A549 (cell line): ENCODE data around the gene NAPA. TPM values are rescaled to one million over a fixed set of nuclear protein-coding genes. Genes with fewer than 3 reads are reported as not detected.

Experiments
- ATAC-seq, 2 experiments: fragments of 200-7000 bp in 1 of 2; fragments of >200 bp in 1 of 2; cut with Nextera tagmentation in 1 of 2; cut with Tn5 transposase in 1 of 2; 3 replicates each; pipeline versions ENCODE4 v1.8.0 to v1.9.1; 2018 to 2020; ENCODE audit warnings: mild to moderate bottlenecking in 1 of 2, moderate library complexity in 1 of 2
- CTCF ChIA-PET: fragments of 300-600 bp; sonication (Branson Sonifier 250); formaldehyde crosslinking; extraction: SDS; loops from one replicate; lab custom pipeline; 2021; ENCODE audit warnings: antibody characterized with exemption, inconsistent platforms; lab: Yijun Ruan, JAX
- POLR2A ChIA-PET: fragments of 350-600 bp; formaldehyde crosslinking; extraction: SDS; loops from one replicate; lab custom pipeline; 2021; ENCODE audit warnings: antibody characterized with exemption, inconsistent platforms; lab: Yijun Ruan, JAX
- DNase-seq, 2 experiments: peaks; one replicate each; pipeline versions ENCODE4 v3.0.0 to v3.0.0-alpha.2; 2011 to 2016; ENCODE audit warnings: low read depth in 1 of 2, low spot score in 1 of 2
- FAIRE-seq: peaks from 2 replicates; lab custom pipeline; 2011; peaks lifted over from hg19 to GRCh38; lab: Jason Lieb, UNC
- H3K27ac ChIP-seq, 2 experiments: fragments of >200 bp; sonication (Bioruptor Twin); formaldehyde crosslinking; 3 replicates each; pipeline ENCODE4 v1.5.1; 2016 to 2017
- H3K4me1 ChIP-seq: fragments of >200 bp; sonication (Bioruptor Twin); formaldehyde crosslinking; 3 replicates; pipeline ENCODE4 v1.6.1; 2016
- H3K4me2 ChIP-seq: fragments of >200 bp; sonication (Bioruptor Twin); formaldehyde crosslinking; 3 replicates; pipeline ENCODE4 v1.6.1; 2016
- H3K4me3 ChIP-seq: fragments of >200 bp; sonication (Bioruptor Twin); formaldehyde crosslinking; 3 replicates; pipeline ENCODE4 v1.5.1; 2016
- H3K9me3 ChIP-seq: fragments of >200 bp; sonication (Bioruptor Twin); formaldehyde crosslinking; 3 replicates; pipeline ENCODE4 v1.6.1; 2016
- BCL3 ChIP-seq: fragments of >200 bp; sonication (Bioruptor Twin); formaldehyde crosslinking; IDR thresholded peaks from 3 replicates; pipeline ENCODE4 v1.6.1; 2016
- CHD4 ChIP-seq: fragments of 200-600 bp; sonication (generic); IDR thresholded peaks from 2 replicates; pipeline ENCODE4 v1.6.1; 2016; ENCODE audit warnings: antibody characterized with exemption, mild to moderate bottlenecking, borderline replicate concordance
- EHF ChIP-seq: fragments of 250-450 bp; sonication (Bioruptor Pico); IDR thresholded peaks from 2 replicates; pipeline ENCODE4 v1.5.0; 2020; ENCODE audit warnings: mild to moderate bottlenecking
- EHMT2 ChIP-seq: fragments of 200-600 bp; sonication (generic); IDR thresholded peaks from 2 replicates; pipeline ENCODE4 v1.6.1; 2016; ENCODE audit warnings: antibody characterized with exemption, low read depth, mild to moderate bottlenecking, moderate library complexity
- ELK1 ChIP-seq: fragments of 150-350 bp; IDR thresholded peaks from 2 replicates; pipeline ENCODE4 v1.6.1; 2014; ENCODE audit warnings: low read depth, mild to moderate bottlenecking, low read length
- EP300 ChIP-seq, 2 experiments: fragments of >200 bp; sonication (Bioruptor Twin); formaldehyde crosslinking; IDR thresholded peaks; 2 replicates in 1 of 2; 3 replicates in 1 of 2; pipeline ENCODE4 v1.6.1; 2016 to 2017
- FOSL2 ChIP-seq, 2 experiments: fragments of 450-650 bp in 1 of 2; fragments of >200 bp in 1 of 2; sonication (Bioruptor Twin) in 1 of 2; formaldehyde crosslinking; IDR thresholded peaks; 2 replicates each; pipeline versions ENCODE4 v1.5.0 to v1.6.1; 2016 to 2020; ENCODE audit warnings: mild to moderate bottlenecking in 1 of 2, moderate library complexity in 1 of 2
- HEYL ChIP-seq: fragments of 250-450 bp; sonication (Bioruptor Pico); IDR thresholded peaks from 2 replicates; pipeline ENCODE4 v1.8.0; 2021; ENCODE audit warnings: mild to moderate bottlenecking, moderate library complexity
- HOXB13 ChIP-seq: fragments of 250-450 bp; sonication (Bioruptor Pico); IDR thresholded peaks from 2 replicates; pipeline ENCODE4 v1.5.0; 2020; ENCODE audit warnings: low read depth, mild to moderate bottlenecking, moderate library complexity
- JUNB ChIP-seq: fragments of >200 bp; sonication (Bioruptor Twin); formaldehyde crosslinking; IDR thresholded peaks from 2 replicates; pipeline ENCODE4 v1.6.1; 2016
- KDM5A ChIP-seq: fragments of 200-600 bp; sonication (generic); IDR thresholded peaks from 2 replicates; pipeline ENCODE4 v1.6.1; 2016; ENCODE audit warnings: antibody characterized with exemption, mild to moderate bottlenecking
- MAX ChIP-seq: IDR thresholded peaks from 2 replicates; pipeline ENCODE4 v1.6.1; 2012
- MAZ ChIP-seq: fragments of 150-350 bp; IDR thresholded peaks from 2 replicates; pipeline ENCODE4 v1.6.1; 2014; ENCODE audit warnings: antibody characterized with exemption, low read depth, low read length, borderline replicate concordance
- NPAS2 ChIP-seq: fragments of 250-450 bp; sonication (Bioruptor Pico); IDR thresholded peaks from 2 replicates; pipeline ENCODE4 v1.8.0; 2022; ENCODE audit warnings: mild to moderate bottlenecking, moderate library complexity, borderline replicate concordance
- POLR2AphosphoS2 ChIP-seq: conservative IDR thresholded peaks from 2 replicates; pipeline ENCODE4 v1.6.1; 2012; ENCODE audit warnings: low read length, improper control_type of control experiment, inconsistent platforms
- RARB ChIP-seq: fragments of 250-450 bp; sonication (Bioruptor Pico); IDR thresholded peaks from 2 replicates; pipeline ENCODE4 v1.8.0; 2021; ENCODE audit warnings: mild to moderate bottlenecking, moderate library complexity
- SREBF2 ChIP-seq: fragments of 450-650 bp; IDR thresholded peaks from 2 replicates; pipeline ENCODE4 v1.6.1; 2014; ENCODE audit warnings: mild to moderate bottlenecking, moderate library complexity
- TFCP2L1 ChIP-seq: fragments of 250-450 bp; sonication (Bioruptor Pico); IDR thresholded peaks from 2 replicates; pipeline ENCODE4 v1.5.0; 2021; ENCODE audit warnings: mild to moderate bottlenecking
- ZNF302 ChIP-seq: fragments of 250-450 bp; sonication (Bioruptor Pico); IDR thresholded peaks from 2 replicates; pipeline ENCODE4 v1.9.0; 2021; ENCODE audit warnings: inconsistent platforms, mild to moderate bottlenecking, moderate library complexity
- ZSCAN20 ChIP-seq: fragments of 250-450 bp; sonication (Bioruptor Pico); IDR thresholded peaks from 2 replicates; pipeline ENCODE4 v1.8.0; 2022; ENCODE audit warnings: mild to moderate bottlenecking, moderate library complexity
- WGBS: methylation state at CpG from one replicate; pipeline ENCODE4 v1.1.6; 2017; ENCODE audit errors: missing lambda C conversion rate; 5-methylcytosine and 5-hydroxymethylcytosine counted together
- polyA plus RNA-seq, 4 experiments: library from polyadenylated mRNA; depleted of rRNA in 3 of 4; stranded (reverse); fragments of >200 nt; fragmentation: RNase III in 1 of 4; extraction: RNeasy Plus Mini Kit Qiagen cat#74134 plus additional on column Dnase treatment in 1 of 4; gene quantifications; 2 replicates in 3 of 4; 3 replicates in 1 of 4; pipeline ENCODE4 v1.2.3, GENCODE V29; 2011 to 2017
- TF ChIP-seq, protein P1 (sequence below): fragments of 200-600 bp; sonication (generic); IDR thresholded peaks from 2 replicates; pipeline ENCODE4 v1.6.1; 2016; ENCODE audit warnings: antibody characterized with exemption, mild to moderate bottlenecking, moderate library complexity
- TF ChIP-seq, protein P2 (sequence below): IDR thresholded peaks from 2 replicates; pipeline ENCODE4 v1.6.1; 2012; ENCODE audit warnings: low read depth, borderline replicate concordance

NAPA gene
- polyA plus RNA-seq, 2 of the 4 experiments (the other 2 are of a cell fraction), result 69.6 to 101 TPM

DNA sequence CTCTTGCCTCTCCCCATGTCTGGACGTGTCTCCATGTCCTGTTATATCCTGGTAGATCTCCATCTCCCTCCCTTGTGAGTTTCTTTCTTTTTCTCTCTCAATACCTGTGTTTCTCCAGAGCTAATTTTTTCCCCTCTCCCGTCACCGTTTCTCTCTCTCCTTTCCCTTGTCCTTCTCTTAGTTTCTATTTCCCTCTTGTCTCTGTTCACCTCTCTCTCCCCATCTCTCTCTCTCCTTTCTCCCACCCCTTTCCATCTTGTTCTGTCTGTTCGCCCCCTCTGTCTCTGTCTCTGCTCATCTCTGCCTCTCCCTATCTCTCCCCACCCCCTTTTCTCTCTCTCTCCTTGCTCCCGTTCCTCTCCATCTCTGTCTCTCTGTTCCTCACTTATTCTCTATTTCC, 56.2 kb downstream of the NAPA start:
- FAIRE-seq, result no peak
- ATAC-seq, result peak in 1 of 2 experiments; percentile 12; a peak in 1 of 6 replicates
- Histone ChIP-seq H3K27ac (no peak overlapping the region), H3K4me1 (no peaks in the 10 kb centered on the region), H3K4me2 (peak overlapping the region; percentile 36), H3K4me3 (no peak overlapping the region), H3K9me3 (peaks cover 24% of the 10 kb centered on the region)
- ChIA-PET POLR2A (interaction anchor here (0.7 kb wide), 1 partner anchor 206 kb away, joined by 5 read pairs; no protein-coding TSS in a partner anchor), CTCF (interaction anchor here (0.6 to 3.0 kb wide), 4 partner anchors 10 to 245 kb away, joined by 3 to 10 read pairs (median 7); no protein-coding TSS in a partner anchor)
- WGBS, result 3% methylated on average over 5 of the region's 5 CpGs
- no peak for TF ChIP-seq KDM5A
- no peak for TF ChIP-seq JUNB
- no peak for TF ChIP-seq MAX
- no peak for TF ChIP-seq MAZ
- no peak for TF ChIP-seq BCL3
- TF ChIP-seq TFCP2L1 (CRISPR knock-in tag), result no peak
- no peak for TF ChIP-seq EHF (CRISPR knock-in tag)
- no peak for TF ChIP-seq NPAS2 (CRISPR knock-in tag)
- no peak for TF ChIP-seq EHMT2
- TF ChIP-seq RARB (CRISPR knock-in tag), result no peak
- no peak for DNase-seq

GRCh38 chr19:47456721-47457474, 58.0 kb downstream of the NAPA start:
- POLR2A ChIA-PET, result no interaction called here
- Histone ChIP-seq H3K4me1 (no peaks in the 10 kb centered on the region), H3K4me3 (peak overlapping the region; percentile 24; the same call in 2 of the 3 replicates), H3K4me2 (peak overlapping the region; percentile 66), H3K27ac (no peak overlapping the region), H3K9me3 (peaks cover 24% of the 10 kb centered on the region)
- ATAC-seq (peak; percentile 19 to 24; a peak in 4 of 6 replicates), FAIRE-seq (no peak), DNase-seq (no peak)
- TF ChIP-seq, protein P1, sequence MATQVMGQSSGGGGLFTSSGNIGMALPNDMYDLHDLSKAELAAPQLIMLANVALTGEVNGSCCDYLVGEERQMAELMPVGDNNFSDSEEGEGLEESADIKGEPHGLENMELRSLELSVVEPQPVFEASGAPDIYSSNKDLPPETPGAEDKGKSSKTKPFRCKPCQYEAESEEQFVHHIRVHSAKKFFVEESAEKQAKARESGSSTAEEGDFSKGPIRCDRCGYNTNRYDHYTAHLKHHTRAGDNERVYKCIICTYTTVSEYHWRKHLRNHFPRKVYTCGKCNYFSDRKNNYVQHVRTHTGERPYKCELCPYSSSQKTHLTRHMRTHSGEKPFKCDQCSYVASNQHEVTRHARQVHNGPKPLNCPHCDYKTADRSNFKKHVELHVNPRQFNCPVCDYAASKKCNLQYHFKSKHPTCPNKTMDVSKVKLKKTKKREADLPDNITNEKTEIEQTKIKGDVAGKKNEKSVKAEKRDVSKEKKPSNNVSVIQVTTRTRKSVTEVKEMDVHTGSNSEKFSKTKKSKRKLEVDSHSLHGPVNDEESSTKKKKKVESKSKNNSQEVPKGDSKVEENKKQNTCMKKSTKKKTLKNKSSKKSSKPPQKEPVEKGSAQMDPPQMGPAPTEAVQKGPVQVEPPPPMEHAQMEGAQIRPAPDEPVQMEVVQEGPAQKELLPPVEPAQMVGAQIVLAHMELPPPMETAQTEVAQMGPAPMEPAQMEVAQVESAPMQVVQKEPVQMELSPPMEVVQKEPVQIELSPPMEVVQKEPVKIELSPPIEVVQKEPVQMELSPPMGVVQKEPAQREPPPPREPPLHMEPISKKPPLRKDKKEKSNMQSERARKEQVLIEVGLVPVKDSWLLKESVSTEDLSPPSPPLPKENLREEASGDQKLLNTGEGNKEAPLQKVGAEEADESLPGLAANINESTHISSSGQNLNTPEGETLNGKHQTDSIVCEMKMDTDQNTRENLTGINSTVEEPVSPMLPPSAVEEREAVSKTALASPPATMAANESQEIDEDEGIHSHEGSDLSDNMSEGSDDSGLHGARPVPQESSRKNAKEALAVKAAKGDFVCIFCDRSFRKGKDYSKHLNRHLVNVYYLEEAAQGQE, result no peak
- TF ChIP-seq, protein P2, sequence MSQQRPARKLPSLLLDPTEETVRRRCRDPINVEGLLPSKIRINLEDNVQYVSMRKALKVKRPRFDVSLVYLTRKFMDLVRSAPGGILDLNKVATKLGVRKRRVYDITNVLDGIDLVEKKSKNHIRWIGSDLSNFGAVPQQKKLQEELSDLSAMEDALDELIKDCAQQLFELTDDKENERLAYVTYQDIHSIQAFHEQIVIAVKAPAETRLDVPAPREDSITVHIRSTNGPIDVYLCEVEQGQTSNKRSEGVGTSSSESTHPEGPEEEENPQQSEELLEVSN, result 0 out of 2 replicates have a peak, but pooled peaks have one; percentile 18
- TF ChIP-seq MAX, result peak; percentile 25; the same call in 1 of the 2 replicates
- CTCF ChIA-PET, result interaction anchor here (0.7 to 3.0 kb wide), 4 partner anchors 12 to 27 kb away, joined by 3 to 10 read pairs (median 7); partner anchors contain the start of gene KPTN
- 54% methylated on average over 63 of the region's 77 CpGs for WGBS

- 30% methylated on average over 7 of the region's 7 CpGs for WGBS
- H3K4me2 ChIP-seq, result no peak overlapping the region
Observed at GRCh38 chr19:47450478-47450877, 64.4 kb downstream of the NAPA start.

More at GRCh38 chr19:47450478-47450877, 64.4 kb downstream of the NAPA start:
- no peak for ATAC-seq
- no peak for DNase-seq
- peaks cover 25% of the 10 kb centered on the region for H3K4me1 ChIP-seq
- no peak for FAIRE-seq
- no peak overlapping the region for H3K27ac ChIP-seq
- ChIA-PET CTCF (interaction anchor here (1.5 to 28.3 kb wide), 5 partner anchors 15 to 293 kb away, joined by 4 to 901 read pairs (median 7); partner anchors contain the start of genes EHD2 and KPTN), POLR2A (no interaction called here)
- TF ChIP-seq HEYL (CRISPR knock-in tag) (no peak), SREBF2 (no peak), HOXB13 (CRISPR knock-in tag) (no peak), NPAS2 (CRISPR knock-in tag) (no peak), ZSCAN20 (no peak), POLR2AphosphoS2 (no peak), FOSL2 (IDR thresholded peaks at IDR 0.05) (no peak), FOSL2 (CRISPR knock-in tag; IDR thresholded peaks at IDR 0.05) (no peak), EP300 (IDR thresholded peaks at IDR 0.05) (no peak), CHD4 (no peak), ZNF302 (no peak), ELK1 (no peak), EHF (CRISPR knock-in tag) (no peak)
- no peak overlapping the region for H3K4me3 ChIP-seq
- H3K9me3 ChIP-seq, result peaks cover 6% of the 10 kb centered on the region
